Endothelial cell of umbilical vein (primary cell): ENCODE results near the gene RIPOR3. TPM values are rescaled to one million over a fixed set of nuclear protein-coding genes. Genes with fewer than 3 reads are reported as not detected.

ENCODE experiments used
- BruUV-seq: library from RNA; stranded (reverse); fragments of 400-500 nt; replicated peaks from 2 replicates; lab custom pipeline; 2021; lab: Mats Ljungman, UMichigan
- CTCF ChIA-PET: fragments of 300-600, 350-600 bp; sonication (Branson Sonifier 250); formaldehyde crosslinking; loops from one replicate; lab custom pipeline; 2021; ENCODE audit warnings: antibody characterized with exemption, inconsistent platforms; lab: Charles Lee
- POLR2A ChIA-PET: fragments of 300-600, 350-600 bp; sonication (Branson Sonifier 250); formaldehyde crosslinking; loops from one replicate; lab custom pipeline; 2021; ENCODE audit warnings: antibody characterized with exemption, inconsistent platforms; lab: Charles Lee
- DNase-seq: peaks from one replicate; pipeline ENCODE4 v3.0.0-alpha.2; 2011; ENCODE audit warnings: low read depth, low spot score
- FAIRE-seq: peaks from 2 replicates; lab custom pipeline; 2011; peaks lifted over from hg19 to GRCh38; lab: Jason Lieb, UNC
- H2AFZ ChIP-seq: 2 replicates; pipeline ENCODE4 v1.6.0; 2012; ENCODE audit warnings: low read depth, low read length, control low read depth, inconsistent platforms
- H3K27ac ChIP-seq: 2 replicates; pipeline ENCODE4 v1.5.1; 2011; ENCODE audit warnings: low read depth, mild to moderate bottlenecking, control low read depth, low read length, moderate library complexity; ENCODE audit not compliant: insufficient read depth
- H3K27me3 ChIP-seq, 2 experiments: 2 replicates each; pipeline versions ENCODE4 v1.6.0 to v1.6.1; 2011; ENCODE audit warnings: low read length in 2 of 2, mixed read lengths in 1 of 2; ENCODE audit not compliant: control insufficient read depth in 2 of 2, insufficient read depth in 2 of 2
- H3K36me3 ChIP-seq, 2 experiments: 2 replicates in 1 of 2; 3 replicates in 1 of 2; pipeline ENCODE4 v1.5.1; 2011; ENCODE audit warnings: low read length in 2 of 2, mild to moderate bottlenecking in 1 of 2, moderate library complexity in 1 of 2; ENCODE audit not compliant: control insufficient read depth in 2 of 2, insufficient read depth in 2 of 2; ENCODE audit errors: extremely low read depth in 1 of 2
- H3K4me1 ChIP-seq: 3 replicates; pipeline ENCODE4 v1.5.1; 2011; ENCODE audit warnings: mild to moderate bottlenecking, low read length; ENCODE audit not compliant: control insufficient read depth, insufficient read depth; ENCODE audit errors: extremely low read depth
- H3K4me2 ChIP-seq: 2 replicates; pipeline ENCODE4 v1.6.1; 2011; ENCODE audit warnings: low read length, control low read depth, mixed read lengths; ENCODE audit not compliant: insufficient read depth
- H3K4me3 ChIP-seq, 3 experiments: fragments of 200-600 bp in 1 of 3; sonication (generic), shearing (Covaris generic) in 1 of 3; replicated peaks in 1 of 3; 2 replicates each; pipeline ENCODE4 v1.5.1; 2011 to 2016; ENCODE audit warnings: control low read depth in 3 of 3, low read length in 3 of 3, mild to moderate bottlenecking in 2 of 3, inconsistent platforms in 1 of 3, low read depth in 1 of 3, moderate library complexity in 1 of 3; ENCODE audit not compliant: insufficient read depth in 1 of 3
- H3K79me2 ChIP-seq: 2 replicates; pipeline ENCODE4 v1.6.0; 2012; ENCODE audit warnings: low read length, inconsistent platforms; ENCODE audit not compliant: control insufficient read depth, insufficient read depth
- H3K9ac ChIP-seq: replicated peaks from 2 replicates; pipeline ENCODE3; 2011; ENCODE audit warnings: low read length, control low read depth; ENCODE audit not compliant: insufficient read depth; ENCODE audit errors: extremely low read depth
- H3K9me1 ChIP-seq: replicated peaks from 3 replicates; pipeline ENCODE4 v1.6.0; 2011; ENCODE audit warnings: mild to moderate bottlenecking, low read length; ENCODE audit not compliant: control insufficient read depth, insufficient read depth; ENCODE audit errors: extremely low read depth
- H3K9me3 ChIP-seq: replicated peaks from 2 replicates; pipeline ENCODE4 v1.5.1; 2012; ENCODE audit warnings: low read length, inconsistent platforms; ENCODE audit not compliant: control insufficient read depth, insufficient read depth
- H4K20me1 ChIP-seq: replicated peaks from 2 replicates; pipeline ENCODE3; 2011; ENCODE audit warnings: mild to moderate bottlenecking, low read length; ENCODE audit not compliant: control insufficient read depth, insufficient read depth; ENCODE audit errors: extremely low read depth
- EZH2 ChIP-seq: IDR thresholded peaks from 2 replicates; pipeline ENCODE4 v1.6.1; 2012; ENCODE audit warnings: borderline replicate concordance, low read depth, mild to moderate bottlenecking, moderate library complexity, low read length, inconsistent platforms; ENCODE audit not compliant: severe bottlenecking
- FOS ChIP-seq: IDR thresholded peaks from 2 replicates; pipeline ENCODE4 v1.6.1; 2011; ENCODE audit warnings: mild to moderate bottlenecking, low read length, moderate library complexity, borderline replicate concordance; ENCODE audit not compliant: insufficient read depth
- MYC ChIP-seq: IDR thresholded peaks from one replicate; pipeline ENCODE4 v1.6.1; 2011; ENCODE audit warnings: mild to moderate bottlenecking, low read depth, low read length
- POLR2AphosphoS5 ChIP-seq: IDR thresholded peaks from 2 replicates; pipeline ENCODE4 v1.6.1; 2012; ENCODE audit warnings: low read depth, mild to moderate bottlenecking, control low read depth, low read length, moderate library complexity; ENCODE audit not compliant: insufficient read depth
- dilution Hi-C: fragments of 300-500 bp; cut with MboI; formaldehyde crosslinking; loops from one replicate; pipeline ENCODE4 v1.15.0; 2019; ENCODE audit warnings: low sequenced_read_pairs; ENCODE audit not compliant: extremely low pct_ligation_motif_present
- intact Hi-C: fragments of 100-400 bp; cut with micrococcal nuclease; formaldehyde crosslinking; loops from one replicate; pipeline ENCODE4 v1.10.0; 2022
- polyA plus RNA-seq, 4 experiments: library from polyadenylated mRNA; depleted of rRNA in 3 of 4; stranded (reverse) in 3 of 4; unstranded in 1 of 4; fragments of >200 nt; gene quantifications; 2 replicates each; pipeline versions ENCODE4 v1.2.1 to v1.2.3, GENCODE V29; 2011 to 2012; ENCODE audit warnings: missing spikeins in 1 of 4
- total RNA-seq: library from RNA; stranded (reverse); gene quantifications from 2 replicates; pipeline ENCODE4 v1.2.3, GENCODE V29; 2021
- TF ChIP-seq, protein P1 (sequence below): IDR thresholded peaks from 2 replicates; pipeline ENCODE4 v1.6.1; 2011; ENCODE audit not compliant: insufficient read depth, insufficient read length

The RIPOR3 gene
- total and polyA plus RNA-seq, 2 donors (not counting 3 experiments of a cell fraction or from before 2014, with no cell fraction given), result not detected

DNA sequence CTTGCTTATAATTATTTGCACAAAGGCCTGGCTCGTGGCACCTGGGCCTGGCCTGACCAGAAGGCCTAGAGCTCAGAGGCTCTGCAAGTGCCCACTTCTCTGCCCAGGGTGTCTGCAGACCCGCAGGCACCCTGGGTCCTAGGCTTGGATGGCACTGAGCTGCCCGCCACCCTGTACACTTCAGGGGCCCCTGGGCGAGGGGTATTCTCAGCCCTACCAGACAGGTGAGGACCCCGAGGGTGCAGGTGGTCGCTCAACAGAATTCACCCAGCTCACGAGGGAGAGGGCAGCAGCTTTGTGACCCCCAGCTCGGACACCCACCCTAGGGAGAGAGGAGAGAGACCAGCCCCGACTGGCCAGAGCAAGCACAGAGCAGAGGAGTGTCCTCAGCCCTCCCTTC is 83.9 kb downstream of the RIPOR3 start:
- Histone ChIP-seq H3K27me3 (no peaks in the 10 kb centered on the region), H3K4me2 (no peak overlapping the region), H3K9me1 (no peaks in the 10 kb centered on the region), H3K9ac (no peak overlapping the region), H3K27ac (no peak overlapping the region), H3K79me2 (no peaks in the 10 kb centered on the region), H3K4me3 (no peak overlapping the region), H3K36me3 (no peaks in the 10 kb centered on the region), H2AFZ (no peak overlapping the region), H3K4me1 (no peaks in the 10 kb centered on the region), H3K9me3 (no peaks in the 10 kb centered on the region), H4K20me1 (no peaks in the 10 kb centered on the region)
- CTCF ChIA-PET, result interaction anchor here (0.6 to 1.9 kb wide), 2 partner anchors 142 to 186 kb away, joined by 3 to 5 read pairs; no protein-coding TSS in a partner anchor
- POLR2A ChIA-PET, result no interaction called here
- TF ChIP-seq, protein P1, sequence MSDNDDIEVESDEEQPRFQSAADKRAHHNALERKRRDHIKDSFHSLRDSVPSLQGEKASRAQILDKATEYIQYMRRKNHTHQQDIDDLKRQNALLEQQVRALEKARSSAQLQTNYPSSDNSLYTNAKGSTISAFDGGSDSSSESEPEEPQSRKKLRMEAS, result no peak
- no peak for TF ChIP-seq FOS
- TF ChIP-seq POLR2AphosphoS5, result no peak
- FAIRE-seq, result no peak
- no TSS peak for BruUV-seq
- intact Hi-C loops, result no loop called here
- DNase-seq, result no peak
- dilution Hi-C loops, result no loop called here

DNA sequence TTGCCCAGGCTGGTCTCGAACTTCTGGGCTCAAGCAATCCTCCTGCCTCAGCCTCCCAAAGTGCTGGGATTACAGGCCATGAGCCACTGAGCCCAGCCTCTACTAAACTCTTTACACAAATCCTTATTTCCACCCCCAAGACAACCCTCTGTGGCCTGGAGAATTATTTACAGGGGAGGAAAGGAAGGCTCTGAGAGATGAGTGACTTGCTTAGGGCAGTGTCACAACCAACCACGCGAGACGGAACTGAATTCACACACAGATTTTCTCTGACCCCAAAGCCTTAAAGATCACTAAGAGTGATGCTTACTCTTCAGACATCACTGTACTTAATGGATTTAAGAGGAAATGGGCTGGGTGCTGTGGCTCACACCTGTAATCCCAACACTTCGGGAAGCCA is 86.2 kb downstream of the RIPOR3 start:
- Histone ChIP-seq H3K4me3 (no peak overlapping the region), H3K9me1 (no peaks in the 10 kb centered on the region), H2AFZ (no peak overlapping the region), H3K79me2 (no peaks in the 10 kb centered on the region), H3K27me3 (no peaks in the 10 kb centered on the region), H4K20me1 (no peaks in the 10 kb centered on the region), H3K4me2 (no peak overlapping the region), H3K9ac (no peak overlapping the region), H3K36me3 (no peaks in the 10 kb centered on the region), H3K27ac (no peak overlapping the region), H3K4me1 (no peaks in the 10 kb centered on the region), H3K9me3 (no peaks in the 10 kb centered on the region)
- no peak for DNase-seq
- no TSS peak for BruUV-seq
- POLR2A ChIA-PET, result no interaction called here
- CTCF ChIA-PET, result no interaction called here
- dilution Hi-C loops, result no loop called here
- TF ChIP-seq MYC (no peak), EZH2 (no peak)
- FAIRE-seq, result no peak
- intact Hi-C loops, result no loop called here
